GM10847 (cell line): Measurements from ENCODE around the gene CDH2.

Experiments
- POLR2A ChIP-seq: IDR thresholded peaks from 2 replicates; pipeline ENCODE4 v1.6.1; 2011; ENCODE audit not compliant: insufficient read length; ENCODE audit errors: extremely low read depth

The CDH2 gene

GRCh38 chr18:27942706-27943105 is 234.2 kb downstream of the CDH2 start:
- TF ChIP-seq POLR2A: no peak

GRCh38 chr18:27931535-27931934 is 245.4 kb downstream of the CDH2 start:
- TF ChIP-seq POLR2A: no peak

GRCh38 chr18:27922780-27923179 is 254.2 kb downstream of the CDH2 start:
- no peak for TF ChIP-seq POLR2A

GRCh38 chr18:27921904-27922751 is 254.8 kb downstream of the CDH2 start:
- TF ChIP-seq POLR2A: no peak

GRCh38 chr18:27921392-27921791 is 255.5 kb downstream of the CDH2 start:
- no peak for TF ChIP-seq POLR2A

GRCh38 chr18:27920836-27921235 is 256.1 kb downstream of the CDH2 start:
- TF ChIP-seq POLR2A: no peak

- no peak for TF ChIP-seq POLR2A
Measured at GRCh38 chr18:27903906-27904305, 273.0 kb downstream of the CDH2 start.

- TF ChIP-seq POLR2A: no peak
Measured at GRCh38 chr18:27901424-27902226, 275.3 kb downstream of the CDH2 start.
